Uterus (tissue), 2 donors: ENCODE data around the gene TMEM117.

ENCODE experiments used
- POLR2A ChIP-seq, 2 donors: fragments of 450-650 bp; IDR thresholded peaks; one replicate each; pipeline ENCODE4 v1.6.1; 2016; ENCODE audit warnings: antibody characterized with exemption in 2 of 2, mild to moderate bottlenecking in 1 of 2, moderate library complexity in 1 of 2
- TF ChIP-seq, protein P1 (sequence below), 4 experiments: fragments of 200-600 bp in 2 of 4; fragments of 450-650 bp in 2 of 4; sonication (generic) in 2 of 4; IDR thresholded peaks; one replicate each; pipeline ENCODE4 v1.5.1; 2016 to 2019; ENCODE audit warnings: antibody characterized with exemption in 4 of 4, mild to moderate bottlenecking in 2 of 4, moderate library complexity in 1 of 4

GRCh38 chr12:43824207-43824775, 11.6 kb upstream of the TMEM117 start:
- TF ChIP-seq, protein P1, sequence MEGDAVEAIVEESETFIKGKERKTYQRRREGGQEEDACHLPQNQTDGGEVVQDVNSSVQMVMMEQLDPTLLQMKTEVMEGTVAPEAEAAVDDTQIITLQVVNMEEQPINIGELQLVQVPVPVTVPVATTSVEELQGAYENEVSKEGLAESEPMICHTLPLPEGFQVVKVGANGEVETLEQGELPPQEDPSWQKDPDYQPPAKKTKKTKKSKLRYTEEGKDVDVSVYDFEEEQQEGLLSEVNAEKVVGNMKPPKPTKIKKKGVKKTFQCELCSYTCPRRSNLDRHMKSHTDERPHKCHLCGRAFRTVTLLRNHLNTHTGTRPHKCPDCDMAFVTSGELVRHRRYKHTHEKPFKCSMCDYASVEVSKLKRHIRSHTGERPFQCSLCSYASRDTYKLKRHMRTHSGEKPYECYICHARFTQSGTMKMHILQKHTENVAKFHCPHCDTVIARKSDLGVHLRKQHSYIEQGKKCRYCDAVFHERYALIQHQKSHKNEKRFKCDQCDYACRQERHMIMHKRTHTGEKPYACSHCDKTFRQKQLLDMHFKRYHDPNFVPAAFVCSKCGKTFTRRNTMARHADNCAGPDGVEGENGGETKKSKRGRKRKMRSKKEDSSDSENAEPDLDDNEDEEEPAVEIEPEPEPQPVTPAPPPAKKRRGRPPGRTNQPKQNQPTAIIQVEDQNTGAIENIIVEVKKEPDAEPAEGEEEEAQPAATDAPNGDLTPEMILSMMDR (IDR thresholded peaks at IDR 0.05): no peak
- TF ChIP-seq POLR2A (IDR thresholded peaks at IDR 0.05): no peak
